GM23338 (cell line): Measurements from ENCODE around the gene KAT14. TPM values are rescaled to one million over a fixed set of nuclear protein-coding genes. Genes with fewer than 3 reads are reported as not detected.
"Not testable (repeated sequence)": the region's sequence is repeated elsewhere in the genome, so short reads cannot be mapped to it uniquely, and the experiment has no call there.

ENCODE experiments used
- ATAC-seq: fragments of 200-7000 bp; cut with Tn5 transposase; 3 replicates; pipeline ENCODE4 v1.9.1; 2020
- DNase-seq: peaks from one replicate; pipeline ENCODE4 v3.0.0-alpha.2; 2015; ENCODE audit warnings: low spot score
- H2AFZ ChIP-seq: fragments of 200-600 bp; sonication (generic); 2 replicates; pipeline ENCODE4 v1.8.0; 2016; ENCODE audit warnings: antibody characterized with exemption, mild to moderate bottlenecking, moderate library complexity
- H3F3A ChIP-seq: fragments of 200-600 bp; sonication (generic); replicated peaks from 2 replicates; pipeline ENCODE4 v1.8.0; 2017; ENCODE audit warnings: antibody characterized with exemption, mixed run types, low read depth
- H3K27ac ChIP-seq: fragments of 200-600 bp; sonication (generic); 2 replicates; pipeline ENCODE4 v1.6.1; 2016; ENCODE audit warnings: low read depth
- H3K27me3 ChIP-seq: fragments of 200-600 bp; sonication (generic); 2 replicates; pipeline ENCODE4 v1.8.0; 2016; ENCODE audit warnings: mild to moderate bottlenecking, mixed run types, moderate library complexity; ENCODE audit not compliant: insufficient read depth
- H3K36me3 ChIP-seq: fragments of 200-600 bp; sonication (generic); 2 replicates; pipeline ENCODE4 v1.8.0; 2016; ENCODE audit warnings: mild to moderate bottlenecking; ENCODE audit not compliant: insufficient read depth
- H3K4me1 ChIP-seq: fragments of 200-600 bp; sonication (generic); 2 replicates; pipeline ENCODE4 v1.8.0; 2016; ENCODE audit warnings: mild to moderate bottlenecking, moderate library complexity; ENCODE audit not compliant: insufficient read depth
- H3K4me2 ChIP-seq: fragments of 200-600 bp; sonication (generic); 2 replicates; pipeline ENCODE4 v1.7.1; 2017; ENCODE audit warnings: mixed run types
- H3K4me3 ChIP-seq: fragments of 200-600 bp; sonication (generic); 2 replicates; pipeline ENCODE4 v1.6.1; 2016; ENCODE audit warnings: mixed run types
- H3K79me2 ChIP-seq: fragments of 200-600 bp; sonication (generic); replicated peaks from 2 replicates; pipeline ENCODE4 v1.8.0; 2017; ENCODE audit warnings: mild to moderate bottlenecking; ENCODE audit not compliant: insufficient read depth
- H3K9me2 ChIP-seq: fragments of 200-600 bp; sonication (generic); 2 replicates; pipeline ENCODE4 v1.8.0; 2017; ENCODE audit not compliant: insufficient read depth
- H4K20me1 ChIP-seq: fragments of 200-600 bp; sonication (generic); replicated peaks from 2 replicates; pipeline ENCODE4 v1.8.0; 2017; ENCODE audit warnings: mild to moderate bottlenecking; ENCODE audit not compliant: insufficient read depth
- H3K27ac Mint-ChIP-seq: 2 replicates; pipeline ENCODE4 v1.8.0; 2020; ENCODE audit warnings: inconsistent platforms, mild to moderate bottlenecking, moderate library complexity, mixed read lengths
- H3K27me3 Mint-ChIP-seq: 3 replicates; pipeline ENCODE4 v1.8.0; 2022; ENCODE audit warnings: low read depth, mild to moderate bottlenecking, moderate library complexity, mixed read lengths, inconsistent platforms; ENCODE audit not compliant: insufficient read depth, poor library complexity
- H3K36me3 Mint-ChIP-seq: 3 replicates; pipeline ENCODE4 v1.8.0; 2021; ENCODE audit warnings: low read depth, mild to moderate bottlenecking, inconsistent platforms, moderate library complexity, mixed read lengths
- H3K4me1 Mint-ChIP-seq: 3 replicates; pipeline ENCODE4 v1.8.0; 2020; ENCODE audit warnings: mild to moderate bottlenecking, inconsistent platforms, mixed read lengths
- H3K4me3 Mint-ChIP-seq: 3 replicates; pipeline ENCODE4 v1.8.0; 2021; ENCODE audit warnings: moderate library complexity, mild to moderate bottlenecking, inconsistent platforms, mixed read lengths
- H3K9me3 Mint-ChIP-seq: 3 replicates; pipeline ENCODE4 v1.8.0; 2020; ENCODE audit warnings: moderate library complexity, mild to moderate bottlenecking, inconsistent platforms, mixed read lengths
- JUNB ChIP-seq: IDR thresholded peaks from one replicate; pipeline ENCODE4 v1.6.1; 2016; ENCODE audit warnings: antibody characterized with exemption; ENCODE audit not compliant: unreplicated experiment
- ZNF331 ChIP-seq: fragments of 250-450 bp; sonication (Bioruptor Pico); IDR thresholded peaks from 2 replicates; pipeline ENCODE4 v1.5.0; 2020; ENCODE audit warnings: low read depth, mild to moderate bottlenecking, moderate library complexity
- polyA plus RNA-seq: library from polyadenylated mRNA; unstranded; fragments of >200 nt; fragmentation: Nextera tagmentation; extraction: Ambion mirVana; gene quantifications from 2 replicates; pipeline ENCODE4 v1.2.1, GENCODE V29; 2016
- total RNA-seq: library from RNA; depleted of rRNA; stranded (reverse); fragments of >200 nt; shearing (Covaris generic); gene quantifications from 2 replicates; pipeline ENCODE4 v1.2.3, GENCODE V29; 2014
- TF ChIP-seq, protein P1 (sequence below): fragments of 250-450 bp; sonication (Bioruptor Pico); IDR thresholded peaks from 2 replicates; pipeline ENCODE4 v1.5.0; 2020; ENCODE audit warnings: mild to moderate bottlenecking, moderate library complexity
- TF ChIP-seq, protein P2 (sequence below), 2 experiments: fragments of 200-600 bp in 1 of 2; sonication (generic) in 1 of 2; conservative IDR thresholded peaks; 2 replicates each; pipeline versions ENCODE4 v1.5.1 to v1.6.1; 2016 to 2017; ENCODE audit warnings: antibody characterized with exemption in 2 of 2, low read depth in 2 of 2, mild to moderate bottlenecking in 2 of 2, moderate library complexity in 1 of 2

The KAT14 gene
- total and polyA plus RNA-seq, 2 experiments from 2014 or later = 17.8 to 25.0 TPM

DNA sequence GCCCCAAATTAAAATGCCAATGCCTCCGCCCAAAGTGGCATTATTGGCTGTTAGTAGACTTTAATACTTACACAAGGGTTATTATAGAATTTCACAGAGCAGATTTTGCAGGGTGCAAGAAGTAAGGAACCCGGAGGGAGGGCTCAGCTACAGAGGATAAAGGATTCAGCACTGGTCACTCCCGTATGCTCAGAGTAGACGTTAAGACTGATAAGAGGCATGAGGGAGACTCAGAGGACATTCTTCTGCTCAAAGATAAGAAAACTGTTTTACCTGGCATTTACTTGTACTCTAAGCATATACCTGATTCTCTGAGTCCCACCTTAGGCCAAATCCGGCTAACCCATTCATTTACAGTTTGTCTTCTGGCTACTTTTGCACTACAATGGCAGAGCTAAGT lies 43.5 kb upstream of the KAT14 start (continued):
- TF ChIP-seq, protein P1, sequence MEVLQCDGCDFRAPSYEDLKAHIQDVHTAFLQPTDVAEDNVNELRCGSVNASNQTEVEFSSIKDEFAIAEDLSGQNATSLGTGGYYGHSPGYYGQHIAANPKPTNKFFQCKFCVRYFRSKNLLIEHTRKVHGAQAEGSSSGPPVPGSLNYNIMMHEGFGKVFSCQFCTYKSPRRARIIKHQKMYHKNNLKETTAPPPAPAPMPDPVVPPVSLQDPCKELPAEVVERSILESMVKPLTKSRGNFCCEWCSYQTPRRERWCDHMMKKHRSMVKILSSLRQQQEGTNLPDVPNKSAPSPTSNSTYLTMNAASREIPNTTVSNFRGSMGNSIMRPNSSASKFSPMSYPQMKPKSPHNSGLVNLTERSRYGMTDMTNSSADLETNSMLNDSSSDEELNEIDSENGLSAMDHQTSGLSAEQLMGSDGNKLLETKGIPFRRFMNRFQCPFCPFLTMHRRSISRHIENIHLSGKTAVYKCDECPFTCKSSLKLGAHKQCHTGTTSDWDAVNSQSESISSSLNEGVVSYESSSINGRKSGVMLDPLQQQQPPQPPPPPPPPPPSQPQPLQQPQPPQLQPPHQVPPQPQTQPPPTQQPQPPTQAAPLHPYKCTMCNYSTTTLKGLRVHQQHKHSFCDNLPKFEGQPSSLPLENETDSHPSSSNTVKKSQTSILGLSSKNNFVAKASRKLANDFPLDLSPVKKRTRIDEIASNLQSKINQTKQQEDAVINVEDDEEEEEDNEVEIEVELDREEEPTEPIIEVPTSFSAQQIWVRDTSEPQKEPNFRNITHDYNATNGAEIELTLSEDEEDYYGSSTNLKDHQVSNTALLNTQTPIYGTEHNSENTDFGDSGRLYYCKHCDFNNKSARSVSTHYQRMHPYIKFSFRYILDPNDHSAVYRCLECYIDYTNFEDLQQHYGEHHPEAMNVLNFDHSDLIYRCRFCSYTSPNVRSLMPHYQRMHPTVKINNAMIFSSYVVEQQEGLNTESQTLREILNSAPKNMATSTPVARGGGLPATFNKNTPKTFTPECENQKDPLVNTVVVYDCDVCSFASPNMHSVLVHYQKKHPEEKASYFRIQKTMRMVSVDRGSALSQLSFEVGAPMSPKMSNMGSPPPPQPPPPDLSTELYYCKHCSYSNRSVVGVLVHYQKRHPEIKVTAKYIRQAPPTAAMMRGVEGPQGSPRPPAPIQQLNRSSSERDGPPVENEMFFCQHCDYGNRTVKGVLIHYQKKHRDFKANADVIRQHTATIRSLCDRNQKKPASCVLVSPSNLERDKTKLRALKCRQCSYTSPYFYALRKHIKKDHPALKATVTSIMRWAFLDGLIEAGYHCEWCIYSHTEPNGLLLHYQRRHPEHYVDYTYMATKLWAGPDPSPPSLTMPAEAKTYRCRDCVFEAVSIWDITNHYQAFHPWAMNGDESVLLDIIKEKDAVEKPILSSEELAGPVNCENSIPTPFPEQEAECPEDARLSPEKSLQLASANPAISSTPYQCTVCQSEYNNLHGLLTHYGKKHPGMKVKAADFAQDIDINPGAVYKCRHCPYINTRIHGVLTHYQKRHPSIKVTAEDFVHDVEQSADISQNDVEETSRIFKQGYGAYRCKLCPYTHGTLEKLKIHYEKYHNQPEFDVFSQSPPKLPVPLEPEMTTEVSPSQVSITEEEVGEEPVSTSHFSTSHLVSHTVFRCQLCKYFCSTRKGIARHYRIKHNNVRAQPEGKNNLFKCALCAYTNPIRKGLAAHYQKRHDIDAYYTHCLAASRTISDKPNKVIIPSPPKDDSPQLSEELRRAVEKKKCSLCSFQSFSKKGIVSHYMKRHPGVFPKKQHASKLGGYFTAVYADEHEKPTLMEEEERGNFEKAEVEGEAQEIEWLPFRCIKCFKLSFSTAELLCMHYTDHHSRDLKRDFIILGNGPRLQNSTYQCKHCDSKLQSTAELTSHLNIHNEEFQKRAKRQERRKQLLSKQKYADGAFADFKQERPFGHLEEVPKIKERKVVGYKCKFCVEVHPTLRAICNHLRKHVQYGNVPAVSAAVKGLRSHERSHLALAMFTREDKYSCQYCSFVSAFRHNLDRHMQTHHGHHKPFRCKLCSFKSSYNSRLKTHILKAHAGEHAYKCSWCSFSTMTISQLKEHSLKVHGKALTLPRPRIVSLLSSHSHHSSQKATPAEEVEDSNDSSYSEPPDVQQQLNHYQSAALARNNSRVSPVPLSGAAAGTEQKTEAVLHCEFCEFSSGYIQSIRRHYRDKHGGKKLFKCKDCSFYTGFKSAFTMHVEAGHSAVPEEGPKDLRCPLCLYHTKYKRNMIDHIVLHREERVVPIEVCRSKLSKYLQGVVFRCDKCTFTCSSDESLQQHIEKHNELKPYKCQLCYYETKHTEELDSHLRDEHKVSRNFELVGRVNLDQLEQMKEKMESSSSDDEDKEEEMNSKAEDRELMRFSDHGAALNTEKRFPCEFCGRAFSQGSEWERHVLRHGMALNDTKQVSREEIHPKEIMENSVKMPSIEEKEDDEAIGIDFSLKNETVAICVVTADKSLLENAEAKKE (CRISPR knock-in tag) = no peak
- no peak for TF ChIP-seq ZNF331 (CRISPR knock-in tag)
- TF ChIP-seq, protein P2, sequence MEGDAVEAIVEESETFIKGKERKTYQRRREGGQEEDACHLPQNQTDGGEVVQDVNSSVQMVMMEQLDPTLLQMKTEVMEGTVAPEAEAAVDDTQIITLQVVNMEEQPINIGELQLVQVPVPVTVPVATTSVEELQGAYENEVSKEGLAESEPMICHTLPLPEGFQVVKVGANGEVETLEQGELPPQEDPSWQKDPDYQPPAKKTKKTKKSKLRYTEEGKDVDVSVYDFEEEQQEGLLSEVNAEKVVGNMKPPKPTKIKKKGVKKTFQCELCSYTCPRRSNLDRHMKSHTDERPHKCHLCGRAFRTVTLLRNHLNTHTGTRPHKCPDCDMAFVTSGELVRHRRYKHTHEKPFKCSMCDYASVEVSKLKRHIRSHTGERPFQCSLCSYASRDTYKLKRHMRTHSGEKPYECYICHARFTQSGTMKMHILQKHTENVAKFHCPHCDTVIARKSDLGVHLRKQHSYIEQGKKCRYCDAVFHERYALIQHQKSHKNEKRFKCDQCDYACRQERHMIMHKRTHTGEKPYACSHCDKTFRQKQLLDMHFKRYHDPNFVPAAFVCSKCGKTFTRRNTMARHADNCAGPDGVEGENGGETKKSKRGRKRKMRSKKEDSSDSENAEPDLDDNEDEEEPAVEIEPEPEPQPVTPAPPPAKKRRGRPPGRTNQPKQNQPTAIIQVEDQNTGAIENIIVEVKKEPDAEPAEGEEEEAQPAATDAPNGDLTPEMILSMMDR (conservative IDR thresholded peaks at IDR 0.05; ENCODE audit: low read depth in 2 of 2) = no peak
- TF ChIP-seq JUNB = no peak

GRCh38 chr20:18100569-18100968 lies 37.1 kb upstream of the KAT14 start:
- H3K27me3 ChIP-seq, H3K36me3 Mint-ChIP-seq, H3K36me3 ChIP-seq, H3K4me3 ChIP-seq, H3K9me2 ChIP-seq, H3K4me1 ChIP-seq, H3F3A ChIP-seq, ATAC-seq, DNase-seq, H3K79me2 ChIP-seq, H3K27me3 Mint-ChIP-seq, H4K20me1 ChIP-seq, H3K4me3 Mint-ChIP-seq, H3K27ac Mint-ChIP-seq, H3K9me3 Mint-ChIP-seq: not testable (repeated sequence)
- peak overlapping the region; percentile 72; the same call in 1 of the 2 replicates for H3K4me2 ChIP-seq
- H3K27ac ChIP-seq = peak overlapping the region; percentile 18; the same call in 1 of the 2 replicates
- H2AFZ ChIP-seq = peak overlapping the region; percentile 86; the same call in 1 of the 2 replicates
- H3K4me1 Mint-ChIP-seq = peaks cover 10% of the 10 kb centered on the region; the same call in 2 of the 3 replicates
